Astrocyte of the cerebellum (primary cell): ENCODE data around the gene CTXN3.

Experiments
- DNase-seq: peaks from one replicate; pipeline ENCODE4 v3.0.0-alpha.2; 2011; ENCODE audit warnings: low read depth
- H3K4me3 ChIP-seq: 2 replicates; pipeline ENCODE4 v1.5.1; 2011; ENCODE audit warnings: mild to moderate bottlenecking, low read depth, low read length, moderate library complexity
- CTCF ChIP-seq: IDR thresholded peaks from 2 replicates; pipeline ENCODE4 v1.5.1; 2012; ENCODE audit warnings: low read length, low read depth, moderate library complexity, mild to moderate bottlenecking; ENCODE audit errors: missing control alignments
- in situ Hi-C: cut with HindIII; loops from 2 replicates; pipeline ENCODE4 v1.10.0; 2017; ENCODE audit warnings: low sequenced_read_pairs

Gene CTXN3

GRCh38 chr5:127619908-127620479, 28.9 kb upstream of the CTXN3 start:
- no peak for TF ChIP-seq CTCF
- DNase-seq = no peak
- H3K4me3 ChIP-seq = no peak overlapping the region
- in situ Hi-C loops = no loop called here

GRCh38 chr5:127621601-127622325, 27.1 kb upstream of the CTXN3 start:
- in situ Hi-C loops = no loop called here
- no peak for TF ChIP-seq CTCF
- DNase-seq = no peak
- no peak overlapping the region for H3K4me3 ChIP-seq

- no peak overlapping the region for H3K4me3 ChIP-seq
- in situ Hi-C loops = no loop called here
- no peak for TF ChIP-seq CTCF
- no peak for DNase-seq
These were observed 14.9 kb upstream of the CTXN3 start for GRCh38 chr5:127634007-127634406.

GRCh38 chr5:127639828-127640227, 9.1 kb upstream of the CTXN3 start:
- in situ Hi-C loops = no loop called here
- DNase-seq = no peak
- no peak overlapping the region for H3K4me3 ChIP-seq
- no peak for TF ChIP-seq CTCF

GRCh38 chr5:127642949-127643348, 5.9 kb upstream of the CTXN3 start:
- no peak overlapping the region for H3K4me3 ChIP-seq
- in situ Hi-C loops = no loop called here
- no peak for DNase-seq
- TF ChIP-seq CTCF = no peak

- DNase-seq = no peak
- no peak overlapping the region for H3K4me3 ChIP-seq
- in situ Hi-C loops = no loop called here
- no peak for TF ChIP-seq CTCF
These were observed 5.3 kb upstream of the CTXN3 start for GRCh38 chr5:127643607-127644006.
